Amniotic stem cell (primary cell): ENCODE measurements around the gene BEGAIN.

Source experiments
- DNase-seq: peaks from one replicate; lab custom pipeline; 2025; lab: John Stamatoyannopoulos, UW

BEGAIN gene

GRCh38 chr14:100615736-100616695, 28.8 kb upstream of the BEGAIN start:
- DNase-seq, result no peak

DNA sequence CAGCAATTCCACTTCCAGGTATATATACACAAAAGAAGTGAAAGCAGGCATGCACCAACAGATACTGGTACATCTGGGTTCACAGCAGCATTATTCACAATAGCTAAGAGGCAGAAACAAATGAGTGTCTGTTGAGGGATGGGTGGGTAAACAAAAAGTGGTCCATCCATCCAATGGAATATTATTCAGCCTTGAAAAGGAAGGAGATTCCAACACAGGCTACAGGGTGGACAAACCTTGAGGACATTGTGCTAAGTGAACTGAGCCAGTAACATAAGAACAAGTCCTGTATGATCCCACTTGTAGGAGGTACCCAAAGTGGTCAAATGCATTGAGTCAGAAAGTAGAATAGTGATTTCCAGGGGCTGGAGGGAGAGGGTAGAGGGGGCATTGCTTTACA, 27.6 kb upstream of the BEGAIN start:
- DNase-seq, result no peak

GRCh38 chr14:100612986-100613385, 25.8 kb upstream of the BEGAIN start:
- DNase-seq, result no peak

DNA sequence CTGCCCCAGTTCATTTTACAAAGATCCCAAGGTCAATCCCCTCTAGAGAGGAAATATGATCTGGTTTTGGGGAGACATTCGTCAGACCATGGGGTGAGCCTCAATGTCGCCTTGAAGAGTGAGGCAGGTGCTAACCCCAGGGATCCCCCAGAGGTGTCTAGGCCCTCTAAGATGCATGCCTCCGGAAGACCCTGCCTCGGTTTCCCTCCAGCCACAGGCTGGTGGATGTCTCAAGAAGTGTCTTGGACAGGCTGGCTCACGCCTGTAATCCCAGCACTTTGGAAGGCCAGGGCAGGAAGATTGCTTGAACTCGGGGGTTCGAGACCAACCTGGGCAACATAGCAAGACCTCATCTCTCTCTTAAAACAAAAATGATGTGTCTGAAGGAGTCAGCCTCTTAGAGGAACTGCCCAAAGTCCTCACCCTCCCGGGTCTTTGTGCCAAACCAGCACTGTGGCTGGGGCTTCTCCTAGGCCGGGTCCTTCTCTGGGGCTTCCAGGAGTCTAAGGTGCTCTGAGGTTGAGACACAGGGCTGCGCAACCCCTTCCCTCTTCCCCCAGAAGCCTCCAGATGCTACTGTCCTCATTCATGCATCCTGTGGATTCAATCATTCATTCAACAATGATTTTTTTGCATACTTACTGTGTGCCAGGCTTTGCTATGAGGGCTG, 24.7 kb upstream of the BEGAIN start:
- DNase-seq, result no peak

GRCh38 chr14:100610511-100611217, 23.4 kb upstream of the BEGAIN start:
- no peak for DNase-seq

- no peak for DNase-seq
Measured at GRCh38 chr14:100609941-100610391, 22.7 kb upstream of the BEGAIN start.

GRCh38 chr14:100609331-100609870, 22.2 kb upstream of the BEGAIN start:
- no peak for DNase-seq

DNA sequence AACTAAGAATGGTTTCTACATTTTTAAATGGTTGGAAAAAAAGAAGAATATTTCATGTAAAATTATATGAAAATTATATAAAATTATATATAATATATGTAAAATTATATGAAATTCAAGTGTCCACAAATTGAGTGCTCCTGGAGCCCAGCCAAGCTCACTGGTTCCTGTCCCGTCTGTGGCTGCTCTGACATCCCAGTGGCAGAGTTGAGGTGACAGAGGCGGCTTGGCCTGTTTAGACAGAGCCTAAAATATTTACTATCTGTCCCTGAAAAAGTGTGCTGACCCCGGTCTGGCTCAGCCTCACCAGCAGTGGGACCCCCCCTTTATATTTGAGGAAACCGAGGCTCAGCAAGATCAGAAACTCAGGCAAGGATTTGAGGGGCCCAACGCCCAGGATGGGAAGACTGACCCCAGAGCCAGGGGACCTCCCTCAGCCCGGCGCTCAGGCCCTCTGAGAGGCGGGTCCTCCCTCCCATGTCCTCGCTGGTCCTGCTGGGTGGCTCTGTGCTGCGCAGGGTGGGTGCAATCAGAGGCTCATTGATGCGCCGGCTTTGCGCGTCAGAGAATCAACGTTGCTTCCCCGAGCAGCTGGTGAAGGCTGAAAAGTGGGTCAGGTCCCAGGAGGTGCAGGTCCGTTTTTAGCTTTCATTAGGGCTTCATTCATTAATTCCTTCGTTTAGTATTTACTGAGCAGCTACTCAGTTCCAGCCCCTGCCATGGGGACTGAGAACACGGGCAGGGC, 21.5 kb upstream of the BEGAIN start:
- no peak for DNase-seq

GRCh38 chr14:100608064-100608463, 20.8 kb upstream of the BEGAIN start:
- DNase-seq, result no peak

- DNase-seq, result no peak
Measured at GRCh38 chr14:100607611-100607956, 20.4 kb upstream of the BEGAIN start.

DNA sequence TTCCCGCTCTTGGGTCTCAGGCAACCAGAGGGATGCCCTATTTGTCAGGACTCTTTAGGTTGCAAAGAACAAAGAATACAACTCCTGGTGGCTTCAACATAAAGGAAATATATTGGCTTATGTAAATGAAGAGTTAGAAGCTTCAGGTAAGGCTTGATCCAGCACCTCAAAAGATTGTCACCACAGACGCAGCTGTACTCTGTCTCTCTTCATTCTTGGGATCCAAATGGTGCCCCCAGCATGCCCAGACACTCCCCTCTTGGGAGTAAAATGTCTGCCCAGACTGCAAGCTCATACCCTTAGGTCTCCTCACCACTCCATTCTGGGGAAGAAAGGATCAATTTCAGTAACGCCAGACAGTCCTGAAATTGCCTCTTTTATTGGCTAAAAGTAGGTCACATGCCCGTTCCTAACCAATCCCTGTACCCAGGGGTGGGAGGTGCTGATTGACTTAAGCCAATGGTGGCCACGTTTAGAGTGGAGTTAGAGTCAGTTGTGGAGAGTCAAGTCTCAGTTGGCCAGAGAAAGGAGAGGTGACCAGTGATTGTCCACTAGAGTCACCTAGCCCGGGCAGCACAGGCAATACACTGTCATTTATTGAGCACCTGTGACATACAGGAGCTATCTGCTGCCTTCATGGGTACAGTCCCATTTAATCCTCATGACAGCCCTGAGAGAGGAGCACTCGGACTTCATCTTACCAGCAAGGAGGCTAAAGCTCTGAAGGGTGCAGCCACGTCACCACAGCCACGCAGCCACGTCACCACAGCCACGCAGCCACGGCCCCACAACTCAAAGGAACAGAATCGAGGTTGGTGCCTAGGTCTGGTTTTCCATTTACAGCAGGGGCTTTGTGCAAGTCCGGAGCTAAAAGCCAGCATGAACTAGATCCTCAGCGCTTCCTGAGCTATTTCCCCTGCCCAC, 19.7 kb upstream of the BEGAIN start:
- DNase-seq, result no peak

DNA sequence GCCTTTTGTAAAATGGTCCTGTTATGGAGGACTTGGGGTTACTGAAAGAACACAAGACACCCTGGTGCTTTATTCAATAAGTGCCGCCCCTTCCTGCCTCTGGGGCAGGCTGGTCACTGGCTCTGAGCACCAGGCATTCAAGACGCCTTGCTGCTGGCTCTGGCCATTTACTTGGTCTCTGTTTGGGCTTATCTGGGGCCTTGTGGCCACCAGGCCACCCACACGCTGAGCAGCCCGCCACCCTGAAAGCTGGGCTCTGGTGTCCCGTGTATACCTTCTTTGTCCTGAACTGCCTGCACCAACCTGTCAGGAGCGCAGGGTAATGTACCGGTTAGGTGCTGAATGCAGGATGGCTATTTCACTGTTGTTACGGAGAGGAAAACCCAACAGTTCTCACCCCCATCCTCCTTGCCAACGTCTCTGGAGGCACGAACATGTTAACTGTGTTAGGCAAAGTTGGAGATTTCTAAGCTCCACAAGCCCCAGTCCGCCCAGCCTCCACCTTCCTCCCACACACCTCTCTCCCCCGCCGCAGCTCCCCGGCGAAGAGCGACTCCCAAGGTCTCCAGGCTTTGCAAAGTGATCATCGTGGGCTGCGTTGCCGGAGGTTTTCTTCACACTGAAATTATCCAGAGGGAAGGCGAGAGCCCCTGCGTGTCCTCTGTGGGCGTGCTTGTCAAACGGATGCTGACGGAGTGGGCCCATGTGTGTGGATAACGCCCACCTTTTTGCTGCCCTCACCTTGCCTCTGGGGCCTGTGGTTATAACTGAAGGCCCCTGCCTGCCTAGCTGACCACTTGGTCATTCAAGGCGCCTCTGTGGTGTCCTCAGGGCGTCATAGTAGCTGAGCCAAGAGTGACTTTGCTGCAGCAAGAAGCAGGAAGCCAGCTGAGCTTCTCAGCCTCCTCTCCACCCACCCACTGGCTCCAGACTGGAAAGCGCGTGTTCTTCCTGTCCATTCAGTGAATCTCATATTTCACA, 18.8 kb upstream of the BEGAIN start:
- no peak for DNase-seq

DNA sequence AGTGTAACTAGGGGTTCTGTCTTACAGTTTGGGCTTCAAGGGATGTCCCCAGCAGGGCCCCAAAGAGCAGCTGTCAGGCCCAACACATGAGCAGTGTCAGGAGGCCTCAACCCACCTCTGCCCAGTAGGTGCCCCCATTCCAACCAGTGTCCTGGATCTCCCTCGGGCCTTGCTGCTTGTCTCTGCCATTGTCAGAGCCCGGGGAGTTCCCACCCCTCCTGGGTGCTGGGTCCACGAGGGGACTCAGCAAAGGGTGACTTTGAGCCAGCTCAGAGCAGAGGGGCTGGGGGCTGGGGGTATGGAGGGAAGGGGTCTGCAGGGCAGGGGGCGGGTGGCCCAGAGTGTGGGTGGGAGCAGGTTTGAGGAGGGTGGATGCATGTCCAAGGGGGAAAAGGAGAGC, 18.0 kb upstream of the BEGAIN start:
- no peak for DNase-seq

- DNase-seq, result no peak
Measured at GRCh38 chr14:100604709-100605108, 17.5 kb upstream of the BEGAIN start.

GRCh38 chr14:100604121-100604501, 16.9 kb upstream of the BEGAIN start:
- no peak for DNase-seq

GRCh38 chr14:100603341-100604120, 16.3 kb upstream of the BEGAIN start:
- no peak for DNase-seq

DNA sequence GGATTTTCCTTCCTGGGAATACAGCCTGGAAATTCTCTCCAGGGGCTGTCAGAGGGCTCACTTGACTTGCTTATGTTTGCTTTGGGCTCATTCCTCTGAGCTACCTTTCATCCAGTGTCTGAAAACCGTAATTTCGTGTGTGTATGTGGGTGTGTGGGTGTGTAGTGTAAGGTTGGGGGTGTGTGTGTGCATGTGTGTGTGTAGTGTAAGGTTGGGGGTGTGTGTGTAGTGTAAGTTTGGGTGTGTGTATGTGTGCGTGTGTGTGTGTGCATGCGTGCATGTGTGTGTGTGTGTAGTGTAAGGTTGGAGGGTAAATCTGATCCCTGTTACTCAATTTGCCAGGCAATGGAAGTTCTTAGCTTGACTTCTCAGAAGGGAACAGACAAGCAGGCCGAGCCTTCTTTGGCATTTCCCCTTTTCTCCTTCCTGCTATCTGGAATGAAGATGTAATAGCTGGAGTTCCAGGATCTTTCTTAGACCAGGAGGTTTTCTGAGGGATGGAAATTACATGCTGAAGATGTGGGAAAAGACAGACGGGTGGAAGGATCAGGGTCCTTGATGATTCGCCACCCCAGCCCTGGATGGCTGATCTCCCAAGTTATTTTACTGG, 15.5 kb upstream of the BEGAIN start:
- DNase-seq, result no peak

GRCh38 chr14:100601914-100602313, 14.7 kb upstream of the BEGAIN start:
- no peak for DNase-seq
